CD14-positive monocyte (primary cell): ENCODE measurements around the gene CDC25A. TPM values are rescaled to one million over a fixed set of nuclear protein-coding genes. Genes with fewer than 3 reads are reported as not detected.

ENCODE experiments used
- DNase-seq, 3 donors: peaks; one replicate each; pipeline ENCODE4 v3.0.0-alpha.2; 2011 to 2022
- H2AFZ ChIP-seq: 2 replicates; pipeline ENCODE4 v1.6.0; 2012; ENCODE audit warnings: mild to moderate bottlenecking, low read depth, low read length, inconsistent platforms; ENCODE audit not compliant: insufficient read depth, poor library complexity, severe bottlenecking
- H3K27ac ChIP-seq, 2 donors: 1 replicate in 1 of 2; 2 replicates in 1 of 2; pipeline ENCODE4 v1.5.1; 2012 to 2013; ENCODE audit warnings: low read length in 2 of 2, control low read depth in 1 of 2, inconsistent platforms in 1 of 2, low read depth in 1 of 2, mild to moderate bottlenecking in 1 of 2
- H3K27me3 ChIP-seq, 2 donors: one replicate each; pipeline versions ENCODE4 v1.6.0 to v1.6.1; 2011 to 2013; ENCODE audit warnings: low read length in 2 of 2; ENCODE audit not compliant: control insufficient read depth in 2 of 2, insufficient read depth in 2 of 2
- H3K36me3 ChIP-seq, 2 donors: replicated peaks in 1 of 2; 1 replicate in 1 of 2; 2 replicates in 1 of 2; pipeline versions ENCODE4 v1.5.1 to v1.6.1; 2012 to 2013; ENCODE audit warnings: low read length in 2 of 2, control low read depth in 1 of 2, inconsistent platforms in 1 of 2, mild to moderate bottlenecking in 1 of 2; ENCODE audit not compliant: insufficient read depth in 2 of 2, control insufficient read depth in 1 of 2
- H3K4me1 ChIP-seq, 2 donors: 1 replicate in 1 of 2; 2 replicates in 1 of 2; pipeline versions ENCODE4 v1.5.1 to v1.6.1; 2012 to 2013; ENCODE audit warnings: low read length in 2 of 2, control low read depth in 1 of 2, inconsistent platforms in 1 of 2, mild to moderate bottlenecking in 1 of 2, moderate library complexity in 1 of 2; ENCODE audit not compliant: insufficient read depth in 2 of 2, control insufficient read depth in 1 of 2
- H3K4me2 ChIP-seq: replicated peaks from 2 replicates; pipeline ENCODE3; 2012; ENCODE audit warnings: low read length, moderate library complexity, mild to moderate bottlenecking; ENCODE audit not compliant: poor library complexity, severe bottlenecking; ENCODE audit errors: extremely low read depth
- H3K4me3 ChIP-seq, 3 experiments: fragments of 200-600 bp in 1 of 3; sonication (generic) in 1 of 3; replicated peaks in 1 of 3; 1 replicate in 2 of 3; 2 replicates in 1 of 3; pipeline ENCODE4 v1.5.1; 2011 to 2013; ENCODE audit warnings: low read length in 3 of 3, mild to moderate bottlenecking in 3 of 3, control low read depth in 2 of 3, low read depth in 2 of 3, inconsistent platforms in 1 of 3, moderate library complexity in 1 of 3
- H3K79me2 ChIP-seq: 2 replicates; pipeline ENCODE4 v1.6.0; 2012; ENCODE audit warnings: mild to moderate bottlenecking, control low read depth, inconsistent platforms, low read length, moderate library complexity; ENCODE audit not compliant: insufficient read depth
- H3K9ac ChIP-seq: 2 replicates; pipeline ENCODE4 v1.6.0; 2017; ENCODE audit warnings: low read length, mild to moderate bottlenecking; ENCODE audit not compliant: insufficient read depth, poor library complexity, severe bottlenecking
- H3K9me3 ChIP-seq, 2 donors: replicated peaks in 1 of 2; 1 replicate in 1 of 2; 2 replicates in 1 of 2; pipeline versions ENCODE4 v1.5.1 to v1.6.1; 2012 to 2013; ENCODE audit warnings: low read length in 2 of 2, control low read depth in 1 of 2; ENCODE audit not compliant: control insufficient read depth in 1 of 2, insufficient read depth in 1 of 2
- H4K20me1 ChIP-seq: 2 replicates; pipeline ENCODE4 v1.6.0; 2012; ENCODE audit warnings: mild to moderate bottlenecking, low read length, control low read depth, moderate library complexity; ENCODE audit not compliant: insufficient read depth
- H3K27ac Mint-ChIP-seq, 7 donors: one replicate each; pipeline ENCODE4 v1.8.0; 2020; ENCODE audit warnings: mild to moderate bottlenecking in 7 of 7, mixed read lengths in 7 of 7, moderate library complexity in 6 of 7, inconsistent platforms in 2 of 7
- H3K27me3 Mint-ChIP-seq, 3 donors: one replicate each; pipeline ENCODE4 v1.8.0; 2021 to 2022; ENCODE audit warnings: low read depth in 3 of 3, mild to moderate bottlenecking in 3 of 3, mixed read lengths in 3 of 3, moderate library complexity in 3 of 3, inconsistent platforms in 1 of 3
- H3K36me3 Mint-ChIP-seq, 2 donors: one replicate each; pipeline ENCODE4 v1.8.0; 2020; ENCODE audit warnings: mixed read lengths in 2 of 2, inconsistent platforms in 1 of 2, mild to moderate bottlenecking in 1 of 2
- H3K4me1 Mint-ChIP-seq: one replicate; pipeline ENCODE4 v1.8.0; 2020; ENCODE audit warnings: mild to moderate bottlenecking, mixed read lengths
- H3K4me3 Mint-ChIP-seq, 2 donors: one replicate each; pipeline ENCODE4 v1.8.0; 2020; ENCODE audit warnings: mild to moderate bottlenecking in 2 of 2, mixed read lengths in 2 of 2, moderate library complexity in 1 of 2
- H3K9me3 Mint-ChIP-seq, 7 donors: one replicate each; pipeline ENCODE4 v1.8.0; 2020 to 2022; ENCODE audit warnings: mixed read lengths in 7 of 7, mild to moderate bottlenecking in 6 of 7, moderate library complexity in 6 of 7, inconsistent platforms in 2 of 7
- WGBS: methylation state at CpG from one replicate; pipeline ENCODE4 v1.1.5; 2013; ENCODE audit warnings: missing lambda C conversion rate; ENCODE audit not compliant: insufficient coverage; 5-methylcytosine and 5-hydroxymethylcytosine counted together
- intact Hi-C, 2 donors: fragments of 100-400 bp; cut with micrococcal nuclease; formaldehyde crosslinking; loops; one replicate each; pipeline versions ENCODE4 v1.15.0 to v1.15.1; 2023
- polyA plus RNA-seq, 3 donors: library from polyadenylated mRNA; depleted of rRNA in 1 of 3; unstranded in 2 of 3; stranded (reverse) in 1 of 3; fragments of 300-500 nt in 2 of 3; fragments of >200 nt in 1 of 3; fragmentation: Illumina TruSeq in 2 of 3; gene quantifications; 1 replicate in 2 of 3; 2 replicates in 1 of 3; pipeline ENCODE4 v1.2.3, GENCODE V29; 2012 to 2021
- TF ChIP-seq, protein P1 (sequence below): fragments of 200-600 bp; IDR thresholded peaks from one replicate; pipeline ENCODE4 v1.8.0; 2022; ENCODE audit warnings: antibody characterized with exemption, mild to moderate bottlenecking

CDC25A gene
- polyA plus RNA-seq, 3 donors = 0.07 to 0.39 TPM; not detected in 1

DNA sequence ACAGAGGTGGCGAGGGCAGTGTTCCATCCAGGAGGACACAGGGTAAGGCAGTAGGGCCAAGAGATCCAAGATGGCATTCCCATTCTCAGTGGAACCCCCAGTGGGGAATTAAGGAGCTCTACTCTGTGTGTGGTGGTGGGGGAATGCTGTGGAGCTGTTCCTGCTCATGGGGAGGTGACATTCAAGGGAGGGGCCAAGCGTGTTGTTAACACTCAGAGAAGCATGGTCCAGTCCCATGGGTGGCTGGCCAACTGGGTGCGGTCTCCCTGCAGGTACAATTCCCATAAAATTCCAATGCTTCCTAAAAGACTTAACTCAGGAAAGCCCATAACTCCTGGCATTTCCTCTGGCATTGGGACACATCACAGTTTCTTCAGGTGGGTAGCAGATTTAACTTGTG, 37.4 kb upstream of the CDC25A start:
- Histone ChIP-seq H3K4me2 (no peak overlapping the region), H3K27me3 (no peaks in the 10 kb centered on the region), H3K79me2 (no peaks in the 10 kb centered on the region), H3K9me3 (no peaks in the 10 kb centered on the region), H3K4me3 (no peak overlapping the region), H2AFZ (no peak overlapping the region), H3K9ac (no peak overlapping the region), H3K27ac (no peak overlapping the region), H4K20me1 (no peaks in the 10 kb centered on the region), H3K36me3 (no peaks in the 10 kb centered on the region), H3K4me1 (peaks cover 44 to 51% of the 10 kb centered on the region in 2 donors)
- DNase-seq = no peak
- TF ChIP-seq, protein P1, sequence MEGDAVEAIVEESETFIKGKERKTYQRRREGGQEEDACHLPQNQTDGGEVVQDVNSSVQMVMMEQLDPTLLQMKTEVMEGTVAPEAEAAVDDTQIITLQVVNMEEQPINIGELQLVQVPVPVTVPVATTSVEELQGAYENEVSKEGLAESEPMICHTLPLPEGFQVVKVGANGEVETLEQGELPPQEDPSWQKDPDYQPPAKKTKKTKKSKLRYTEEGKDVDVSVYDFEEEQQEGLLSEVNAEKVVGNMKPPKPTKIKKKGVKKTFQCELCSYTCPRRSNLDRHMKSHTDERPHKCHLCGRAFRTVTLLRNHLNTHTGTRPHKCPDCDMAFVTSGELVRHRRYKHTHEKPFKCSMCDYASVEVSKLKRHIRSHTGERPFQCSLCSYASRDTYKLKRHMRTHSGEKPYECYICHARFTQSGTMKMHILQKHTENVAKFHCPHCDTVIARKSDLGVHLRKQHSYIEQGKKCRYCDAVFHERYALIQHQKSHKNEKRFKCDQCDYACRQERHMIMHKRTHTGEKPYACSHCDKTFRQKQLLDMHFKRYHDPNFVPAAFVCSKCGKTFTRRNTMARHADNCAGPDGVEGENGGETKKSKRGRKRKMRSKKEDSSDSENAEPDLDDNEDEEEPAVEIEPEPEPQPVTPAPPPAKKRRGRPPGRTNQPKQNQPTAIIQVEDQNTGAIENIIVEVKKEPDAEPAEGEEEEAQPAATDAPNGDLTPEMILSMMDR = no peak
- H3K9me3 Mint-ChIP-seq = peaks cover 0 to 5% (median 3%) of the 10 kb centered on the region in 7 donors
- no CpG with 5 or more reads among the region's 3 CpGs for WGBS
- no peak overlapping the region for H3K27ac Mint-ChIP-seq
- intact Hi-C loops = no loop called here
- peaks cover 3 to 5% of the 10 kb centered on the region in 2 donors for H3K36me3 Mint-ChIP-seq
- peaks cover 0 to 4% (median 4%) of the 10 kb centered on the region in 3 donors for H3K27me3 Mint-ChIP-seq
- no peak overlapping the region for H3K4me3 Mint-ChIP-seq
- H3K4me1 Mint-ChIP-seq = peaks cover 60% of the 10 kb centered on the region

GRCh38 chr3:48222616-48223513, 34.6 kb upstream of the CDC25A start, which contains the start of gene CAMP:
Gene CAMP, plus strand, starts transcription at chr3:48223495. Its CDS starts 17 bp downstream, at chr3:48223512.
- TF ChIP-seq, protein P1 = no peak
- no peaks in the 10 kb centered on the region for H4K20me1 ChIP-seq
- H3K27ac ChIP-seq = peak within 1 kb of the TSS; percentile 83 to 88
- no peaks in the 10 kb centered on the region for H3K27me3 ChIP-seq
- intact Hi-C loops = no loop called here
- peak within 1 kb of the TSS; percentile 25 for H3K9ac ChIP-seq
- H3K4me1 ChIP-seq = peaks cover 53 to 66% of the 10 kb centered on the region in 2 donors
- Mint-ChIP-seq H3K36me3 (peaks cover 3 to 5% of the 10 kb centered on the region in 2 donors), H3K27ac (peak within 1 kb of the TSS; percentile 92 to 98 (median 96)), H3K9me3 (peaks cover 0 to 7% (median 3%) of the 10 kb centered on the region in 7 donors), H3K4me3 (peak within 1 kb of the TSS; percentile 12 to 53), H3K4me1 (peaks cover 76% of the 10 kb centered on the region), H3K27me3 (peaks cover 0 to 8% (median 4%) of the 10 kb centered on the region in 3 donors)
- no peaks in the 10 kb centered on the region for H3K36me3 ChIP-seq
- H2AFZ ChIP-seq = no peak within 1 kb of the TSS
- peak; percentile 97 to 99 (median 98) for DNase-seq
- WGBS = 58% methylated on average over 5 of the region's 11 CpGs
- H3K9me3 ChIP-seq = no peaks in the 10 kb centered on the region
- peak within 1 kb of the TSS in 1 of 3 experiments; percentile 5 for H3K4me3 ChIP-seq
- H3K4me2 ChIP-seq = peak within 1 kb of the TSS; percentile 54
- H3K79me2 ChIP-seq = no peaks in the 10 kb centered on the region
